Colon (tissue), 2 donors: ENCODE data around the gene EIF1.

ENCODE experiments used
- FAIRE-seq: peaks from 2 replicates; lab custom pipeline; 2012; peaks lifted over from hg19 to GRCh38; lab: Jason Lieb, UNC
- donor health status: control.
- donor health status: control.

The EIF1 gene

DNA sequence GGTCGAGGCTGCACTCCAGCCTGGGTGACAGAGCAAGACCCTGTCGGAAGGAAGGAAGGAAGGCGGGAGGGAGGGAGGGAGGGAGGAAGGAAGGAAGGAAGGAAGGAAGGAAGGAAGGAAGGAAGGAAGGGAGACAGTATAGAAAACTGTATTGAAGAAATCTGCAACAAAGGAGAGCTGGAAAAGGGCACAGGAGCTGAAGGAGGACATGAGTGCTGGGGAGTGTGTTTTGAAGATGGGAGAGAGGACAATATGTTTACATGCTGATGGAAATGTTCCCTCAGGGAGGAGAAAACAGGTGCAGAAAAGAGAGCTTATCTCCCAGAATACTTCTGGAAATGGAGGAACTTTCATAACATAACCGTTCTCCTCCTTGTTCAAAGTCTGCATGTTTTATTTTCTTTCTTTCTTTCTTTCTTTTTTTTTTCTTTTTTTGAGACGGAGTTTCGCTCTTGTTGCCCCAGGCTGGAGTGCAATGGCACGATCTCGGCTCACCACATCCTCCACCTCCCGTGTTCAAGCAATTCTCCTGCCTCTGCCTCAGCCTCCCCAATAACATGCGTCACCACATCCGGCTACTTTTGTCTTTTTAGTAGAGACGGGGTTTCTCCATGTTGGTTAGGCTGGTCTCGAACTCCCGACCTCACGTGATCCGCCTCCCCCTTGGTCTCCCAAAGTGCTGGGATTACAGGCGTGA lies 48.4 kb downstream of the EIF1 start:
- FAIRE-seq, result no peak

DNA sequence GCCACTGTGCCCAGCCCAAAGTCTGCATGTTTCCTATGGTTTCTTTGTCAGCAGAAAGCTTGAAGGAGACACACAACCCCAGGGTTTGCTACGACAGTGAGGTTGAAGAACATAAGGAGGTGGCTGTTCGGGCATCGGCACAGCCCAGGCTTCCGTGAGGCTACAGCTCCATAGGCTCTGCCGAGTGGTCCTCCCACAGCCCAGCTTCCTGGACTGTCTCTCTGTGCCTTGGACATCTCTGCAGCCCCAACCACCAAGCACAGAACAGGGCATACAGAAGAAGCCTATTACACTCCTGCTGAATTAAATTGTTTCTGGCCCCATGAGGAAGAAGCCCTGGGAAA lies 49.0 kb downstream of the EIF1 start:
- no peak for FAIRE-seq

DNA sequence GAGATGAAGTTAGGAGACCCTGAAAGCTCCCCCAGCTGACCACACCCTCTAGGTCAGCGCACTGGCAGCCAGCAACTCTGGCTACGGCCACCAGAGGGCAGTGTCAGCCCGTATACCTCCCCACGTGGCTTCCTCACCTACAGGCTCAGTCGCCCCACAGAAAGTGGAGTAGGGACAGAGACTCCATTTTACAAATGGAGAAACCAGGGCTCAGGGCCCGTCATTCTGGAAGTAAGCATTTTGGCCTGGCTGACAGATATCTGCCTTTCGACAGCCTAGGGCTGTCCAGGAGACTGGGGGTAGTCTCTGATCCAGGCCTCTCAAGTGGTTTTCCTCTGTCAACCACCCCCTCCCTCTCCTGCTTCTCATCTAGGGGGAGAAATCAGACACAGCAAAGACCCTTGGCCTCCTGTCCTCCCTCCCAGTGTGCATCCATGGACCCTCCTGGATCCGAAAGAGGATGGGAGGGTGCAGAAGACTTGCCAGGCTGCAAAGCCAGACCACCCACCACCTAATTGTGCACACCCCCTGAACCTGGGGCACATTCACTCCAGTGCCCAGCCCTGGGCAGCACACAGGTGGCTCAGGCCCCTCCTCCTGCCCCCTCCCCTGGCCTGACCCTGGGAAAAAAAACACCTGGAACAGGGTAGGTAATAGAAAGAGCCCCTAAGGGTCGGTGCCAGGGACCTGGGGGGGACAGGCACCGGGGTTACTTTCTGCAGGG lies 49.6 kb downstream of the EIF1 start:
- FAIRE-seq, result no peak

DNA sequence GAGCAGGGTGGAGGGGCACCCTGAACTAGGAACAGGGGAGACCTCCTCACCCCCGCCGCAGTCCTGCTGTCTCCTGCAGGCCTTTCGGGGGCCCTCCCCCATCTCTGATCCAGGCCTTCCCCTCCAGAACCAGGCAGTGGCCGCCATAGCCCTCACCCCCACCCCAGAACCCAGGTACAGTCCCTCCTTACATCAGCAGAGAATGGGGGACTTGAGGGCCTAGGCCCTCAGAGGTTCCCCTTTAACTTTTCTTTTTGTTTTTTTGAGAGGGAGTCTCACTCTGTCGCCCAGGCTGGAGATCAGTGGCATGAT lies 50.1 kb downstream of the EIF1 start:
- no peak for FAIRE-seq

DNA sequence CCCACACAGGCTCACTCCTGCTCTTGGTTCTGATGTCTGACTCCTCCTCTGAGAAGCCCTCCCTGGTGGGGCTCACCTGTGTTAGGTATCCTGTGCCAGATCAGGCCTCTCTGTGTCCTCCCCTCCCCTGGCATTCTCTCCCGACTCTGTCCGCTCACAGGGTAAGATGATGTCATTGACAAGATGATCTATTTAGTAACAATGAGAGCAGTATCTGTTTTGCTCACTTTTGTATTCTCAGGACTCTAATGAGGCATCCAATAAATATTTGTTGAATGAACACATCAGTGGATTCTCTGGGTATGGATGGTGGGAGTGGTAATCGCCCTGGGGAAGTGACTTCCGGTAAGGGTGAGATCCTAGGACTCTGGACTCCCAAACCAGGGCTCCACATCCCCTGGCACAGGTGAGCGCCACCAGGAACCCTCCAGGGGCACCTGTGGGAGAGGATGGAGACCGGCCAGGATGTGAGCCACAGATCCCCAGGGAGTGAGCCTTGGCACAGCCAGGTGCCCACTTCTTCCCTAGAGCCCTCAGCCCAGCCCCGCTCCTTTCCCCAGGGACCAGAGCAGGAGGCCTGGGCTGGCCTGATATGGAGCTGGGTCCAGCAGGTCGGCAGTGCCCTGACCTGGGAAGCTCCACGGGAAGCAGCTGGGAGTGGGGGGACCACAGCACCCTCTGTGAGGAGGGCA lies 51.1 kb downstream of the EIF1 start:
- FAIRE-seq, result no peak

DNA sequence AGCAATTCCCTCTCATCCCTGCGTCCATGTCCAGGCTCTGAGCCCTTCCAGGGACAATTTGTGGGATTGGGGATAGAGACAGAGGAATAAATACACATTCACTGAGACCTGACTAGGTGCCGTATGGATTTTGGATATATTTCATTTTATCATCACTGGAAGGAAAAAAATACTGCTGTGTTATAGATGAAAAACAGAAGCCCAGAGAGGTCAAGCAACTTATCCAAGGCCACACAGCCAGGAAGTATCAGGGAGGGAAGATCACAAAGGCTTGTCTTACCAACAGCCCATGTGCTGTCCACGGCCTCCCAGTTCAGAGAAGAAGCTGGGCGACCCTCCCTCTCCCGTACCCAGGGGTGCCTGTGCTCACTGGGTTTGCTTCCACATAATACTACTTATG lies 51.8 kb downstream of the EIF1 start:
- FAIRE-seq, result no peak

DNA sequence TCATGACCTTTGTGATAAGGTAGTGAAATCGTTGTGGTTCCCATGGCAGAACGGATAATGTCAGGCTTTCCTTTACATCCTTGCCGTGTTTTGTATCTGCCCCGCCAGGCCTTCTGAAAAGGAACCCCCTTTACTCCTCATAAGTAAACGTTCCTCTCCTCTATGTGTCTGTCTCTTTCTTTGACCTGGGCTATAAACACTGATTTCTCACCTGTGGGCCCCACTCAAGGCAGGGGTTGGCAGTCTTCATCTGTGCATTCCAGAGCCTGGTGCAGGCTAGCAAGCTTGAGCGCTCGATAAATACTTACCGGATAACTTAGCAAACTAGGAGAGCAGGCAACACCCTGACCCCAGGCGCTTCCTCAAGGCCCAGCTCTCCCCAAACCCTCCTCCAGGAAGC lies 53.0 kb downstream of the EIF1 start:
- no peak for FAIRE-seq
